ENCODE measurements around the gene ZNF837. TPM values are rescaled to one million over a fixed set of nuclear protein-coding genes. Genes with fewer than 3 reads are reported as not detected.

The ZNF837 gene
- total RNA-seq, 1 donor from 2014 or later, result 0.86 TPM

GRCh38 chr19:58355908-58356765, 24.7 kb downstream of the ZNF837 start:
- Mint-ChIP-seq H3K4me1 (ENCODE audit: low read depth) (no peaks in the 10 kb centered on the region), H3K9me3 (no peaks in the 10 kb centered on the region), H3K4me3 (peak overlapping the region; percentile 33), H3K27ac (no peak overlapping the region), H3K36me3 (ENCODE audit: low read depth) (peaks cover 2% of the 10 kb centered on the region), H3K27me3 (ENCODE audit: insufficient read depth) (no peaks in the 10 kb centered on the region)
- DNase-seq (ENCODE audit: low spot score), result peak; percentile 29
- intact Hi-C loops (cut with micrococcal nuclease), result no loop called here

GRCh38 chr19:58355215-58355796, 25.5 kb downstream of the ZNF837 start:
- Mint-ChIP-seq H3K4me1 (ENCODE audit: low read depth) (no peaks in the 10 kb centered on the region), H3K27me3 (ENCODE audit: insufficient read depth) (no peaks in the 10 kb centered on the region), H3K4me3 (no peak overlapping the region), H3K9me3 (no peaks in the 10 kb centered on the region), H3K36me3 (ENCODE audit: low read depth) (peaks cover 2% of the 10 kb centered on the region), H3K27ac (no peak overlapping the region)
- intact Hi-C loops (cut with micrococcal nuclease), result no loop called here
- DNase-seq (ENCODE audit: low spot score), result no peak

GRCh38 chr19:58354478-58355030, 26.3 kb downstream of the ZNF837 start:
- Mint-ChIP-seq H3K4me3 (no peak overlapping the region), H3K27me3 (ENCODE audit: insufficient read depth) (no peaks in the 10 kb centered on the region), H3K4me1 (ENCODE audit: low read depth) (peaks cover 3% of the 10 kb centered on the region), H3K27ac (no peak overlapping the region), H3K36me3 (ENCODE audit: low read depth) (peaks cover 4% of the 10 kb centered on the region), H3K9me3 (no peaks in the 10 kb centered on the region)
- intact Hi-C loops (cut with micrococcal nuclease), result no loop called here
- DNase-seq (ENCODE audit: low spot score), result no peak

- intact Hi-C loops (cut with micrococcal nuclease), result no loop called here
- H3K27me3 Mint-ChIP-seq (ENCODE audit: insufficient read depth), result no peaks in the 10 kb centered on the region
- DNase-seq (ENCODE audit: low spot score), result no peak
Observed at GRCh38 chr19:58353717-58354477, 26.9 kb downstream of the ZNF837 start.

GRCh38 chr19:58352760-58353671, 27.8 kb downstream of the ZNF837 start, which contains the start of gene A1BG:
Gene A1BG (minus strand): TSS chr19:58353492. CDS start chr19:58353437, 55 bp downstream.
- Mint-ChIP-seq H3K27ac (no peak within 1 kb of the TSS), H3K27me3 (ENCODE audit: insufficient read depth) (no peaks in the 10 kb centered on the region), H3K4me1 (ENCODE audit: low read depth) (peaks cover 15% of the 10 kb centered on the region), H3K4me3 (no peak within 1 kb of the TSS), H3K9me3 (no peaks in the 10 kb centered on the region), H3K36me3 (ENCODE audit: low read depth) (peaks cover 5% of the 10 kb centered on the region)
- no peak for DNase-seq (ENCODE audit: low spot score)
- intact Hi-C loops (cut with micrococcal nuclease), result no loop called here

More at GRCh38 chr19:58353717-58354477, 26.9 kb downstream of the ZNF837 start:
- H3K27ac Mint-ChIP-seq, result no peak overlapping the region
- peaks cover 7% of the 10 kb centered on the region for H3K4me1 Mint-ChIP-seq (ENCODE audit: low read depth)
- H3K4me3 Mint-ChIP-seq, result no peak overlapping the region
- no peaks in the 10 kb centered on the region for H3K9me3 Mint-ChIP-seq
- H3K36me3 Mint-ChIP-seq (ENCODE audit: low read depth), result peaks cover 5% of the 10 kb centered on the region

GRCh38 chr19:58351990-58352755, 28.7 kb downstream of the ZNF837 start:
- Mint-ChIP-seq H3K27ac (no peak overlapping the region), H3K4me3 (no peak overlapping the region), H3K9me3 (no peaks in the 10 kb centered on the region), H3K36me3 (ENCODE audit: low read depth) (peaks cover 5% of the 10 kb centered on the region), H3K4me1 (ENCODE audit: low read depth) (peaks cover 15% of the 10 kb centered on the region), H3K27me3 (ENCODE audit: insufficient read depth) (no peaks in the 10 kb centered on the region)
- no peak for DNase-seq (ENCODE audit: low spot score)
- intact Hi-C loops (cut with micrococcal nuclease), result no loop called here

- Mint-ChIP-seq H3K9me3 (no peaks in the 10 kb centered on the region), H3K27me3 (ENCODE audit: insufficient read depth) (no peaks in the 10 kb centered on the region), H3K4me1 (ENCODE audit: low read depth) (peaks cover 18% of the 10 kb centered on the region), H3K4me3 (no peak overlapping the region), H3K36me3 (ENCODE audit: low read depth) (peaks cover 5% of the 10 kb centered on the region), H3K27ac (no peak overlapping the region)
- intact Hi-C loops (cut with micrococcal nuclease), result no loop called here
- DNase-seq (ENCODE audit: low spot score), result no peak
Observed at GRCh38 chr19:58351558-58351878, 29.3 kb downstream of the ZNF837 start.

GRCh38 chr19:58350871-58351557, 29.8 kb downstream of the ZNF837 start:
- Mint-ChIP-seq H3K36me3 (ENCODE audit: low read depth) (peaks cover 5% of the 10 kb centered on the region), H3K9me3 (no peaks in the 10 kb centered on the region), H3K4me1 (ENCODE audit: low read depth) (peaks cover 23% of the 10 kb centered on the region), H3K27me3 (ENCODE audit: insufficient read depth) (no peaks in the 10 kb centered on the region), H3K4me3 (no peak overlapping the region), H3K27ac (no peak overlapping the region)
- no peak for DNase-seq (ENCODE audit: low spot score)
- intact Hi-C loops (cut with micrococcal nuclease), result no loop called here

GRCh38 chr19:58350001-58350861, 30.6 kb downstream of the ZNF837 start:
- H3K27me3 Mint-ChIP-seq (ENCODE audit: insufficient read depth), result no peaks in the 10 kb centered on the region
- intact Hi-C loops (cut with micrococcal nuclease), result no loop called here
- H3K36me3 Mint-ChIP-seq (ENCODE audit: low read depth), result peaks cover 10% of the 10 kb centered on the region
- H3K27ac Mint-ChIP-seq, result no peak overlapping the region
- no peak overlapping the region for H3K4me3 Mint-ChIP-seq
- H3K4me1 Mint-ChIP-seq (ENCODE audit: low read depth), result peaks cover 29% of the 10 kb centered on the region
- no peaks in the 10 kb centered on the region for H3K9me3 Mint-ChIP-seq
- DNase-seq (ENCODE audit: low spot score), result no peak

GRCh38 chr19:58349590-58349989, 31.2 kb downstream of the ZNF837 start:
- H3K4me1 Mint-ChIP-seq (ENCODE audit: low read depth), result peaks cover 29% of the 10 kb centered on the region
- intact Hi-C loops (cut with micrococcal nuclease), result loop anchor here (5.0 kb wide), 1 partner anchor 72 kb away; the partner anchor contains the start of gene ZNF8
- H3K27me3 Mint-ChIP-seq (ENCODE audit: insufficient read depth), result no peaks in the 10 kb centered on the region
- no peaks in the 10 kb centered on the region for H3K9me3 Mint-ChIP-seq
- peak overlapping the region; percentile 12 for H3K4me3 Mint-ChIP-seq
- peak overlapping the region; percentile 47 for H3K27ac Mint-ChIP-seq
- DNase-seq (ENCODE audit: low spot score), result no peak
- H3K36me3 Mint-ChIP-seq (ENCODE audit: low read depth), result peaks cover 10% of the 10 kb centered on the region
